ENCODE results near the gene KIF26B. TPM values are rescaled to one million over a fixed set of nuclear protein-coding genes. Genes with fewer than 3 reads are reported as not detected.
A peak's percentile ranks its signal among the peaks of the same experiment; 100 is the strongest.

Gene KIF26B
- total RNA-seq, 2 donors from 2014 or later: 0.83 to 1.3 TPM

- no peak overlapping the region for H3K27ac ChIP-seq
- H3K4me1 ChIP-seq: no peaks in the 10 kb centered on the region
- no peaks in the 10 kb centered on the region for H3K36me3 ChIP-seq
- TF ChIP-seq CTCF (IDR thresholded peaks at IDR 0.05): no peak
- no peak for DNase-seq (ENCODE audit: low spot score)
- peaks cover 0 to 4% of the 10 kb centered on the region in 2 donors for H3K9me3 ChIP-seq
- H3K27me3 ChIP-seq: no peaks in the 10 kb centered on the region
- no peak overlapping the region for H3K4me3 ChIP-seq
Measured at GRCh38 chr1:245590726-245591125, 435.9 kb downstream of the KIF26B start.

GRCh38 chr1:245591346-245592188, 436.8 kb downstream of the KIF26B start:
- Histone ChIP-seq H3K4me1 (no peaks in the 10 kb centered on the region), H3K4me3 (no peak overlapping the region), H3K27ac (no peak overlapping the region), H3K27me3 (no peaks in the 10 kb centered on the region), H3K36me3 (no peaks in the 10 kb centered on the region), H3K9me3 (peaks cover 0 to 4% of the 10 kb centered on the region in 2 donors)
- TF ChIP-seq CTCF (IDR thresholded peaks at IDR 0.05): no peak
- no peak for DNase-seq (ENCODE audit: low spot score)

GRCh38 chr1:245592189-245592460, 437.3 kb downstream of the KIF26B start:
- Histone ChIP-seq H3K36me3 (no peaks in the 10 kb centered on the region), H3K27me3 (no peaks in the 10 kb centered on the region), H3K4me1 (no peaks in the 10 kb centered on the region), H3K9me3 (peaks cover 0 to 4% of the 10 kb centered on the region in 2 donors), H3K27ac (no peak overlapping the region), H3K4me3 (no peak overlapping the region)
- no peak for DNase-seq (ENCODE audit: low spot score)
- TF ChIP-seq CTCF (IDR thresholded peaks at IDR 0.05): no peak

- H3K36me3 ChIP-seq: no peaks in the 10 kb centered on the region
- H3K4me3 ChIP-seq: no peak overlapping the region
- H3K27ac ChIP-seq: no peak overlapping the region
- TF ChIP-seq CTCF (IDR thresholded peaks at IDR 0.05): no peak
- DNase-seq (ENCODE audit: low spot score): no peak
- peaks cover 0 to 15% of the 10 kb centered on the region in 2 donors for H3K4me1 ChIP-seq
- peaks cover 0 to 4% of the 10 kb centered on the region in 2 donors for H3K9me3 ChIP-seq
- H3K27me3 ChIP-seq: no peaks in the 10 kb centered on the region
Measured at GRCh38 chr1:245598524-245599305, 443.9 kb downstream of the KIF26B start.

- H3K9me3 ChIP-seq: peaks cover 0 to 1% of the 10 kb centered on the region in 2 donors
- peaks cover 0 to 15% of the 10 kb centered on the region in 2 donors for H3K4me1 ChIP-seq
- no peak overlapping the region for H3K4me3 ChIP-seq
- H3K27ac ChIP-seq: no peak overlapping the region
- peak; percentile 83 for DNase-seq (ENCODE audit: low spot score)
- TF ChIP-seq CTCF (IDR thresholded peaks at IDR 0.05): no peak
- H3K36me3 ChIP-seq: no peaks in the 10 kb centered on the region
- no peaks in the 10 kb centered on the region for H3K27me3 ChIP-seq
Measured at GRCh38 chr1:245599371-245600174, 444.8 kb downstream of the KIF26B start.
